Osteoblast (primary cell): Measurements from ENCODE around the gene HTRA3. TPM values are rescaled to one million over a fixed set of nuclear protein-coding genes. Genes with fewer than 3 reads are reported as not detected.

ENCODE experiments used
- DNase-seq: peaks from one replicate; pipeline ENCODE4 v3.0.0; 2011; ENCODE audit warnings: low spot score, mixed read lengths; ENCODE audit not compliant: insufficient read length; ENCODE audit errors: missing footprints
- H2AFZ ChIP-seq: 2 replicates; pipeline ENCODE4 v1.6.0; 2011; ENCODE audit warnings: mild to moderate bottlenecking, low read length
- H3K27ac ChIP-seq: 2 replicates; pipeline ENCODE4 v1.5.1; 2011; ENCODE audit warnings: mild to moderate bottlenecking, low read depth, low read length, moderate library complexity
- H3K27me3 ChIP-seq: 2 replicates; pipeline ENCODE4 v1.6.0; 2012; ENCODE audit warnings: mild to moderate bottlenecking, control low read depth, inconsistent platforms, low read length, moderate library complexity; ENCODE audit not compliant: insufficient read depth
- H3K36me3 ChIP-seq: 2 replicates; pipeline ENCODE4 v1.5.1; 2011; ENCODE audit warnings: mild to moderate bottlenecking, low read length, control low read depth, moderate library complexity; ENCODE audit not compliant: insufficient read depth
- H3K4me1 ChIP-seq: 2 replicates; pipeline ENCODE4 v1.5.1; 2011; ENCODE audit warnings: mild to moderate bottlenecking, low read length, control low read depth, moderate library complexity; ENCODE audit not compliant: insufficient read depth
- H3K4me2 ChIP-seq: 2 replicates; pipeline ENCODE4 v1.6.0; 2011; ENCODE audit warnings: mild to moderate bottlenecking, low read length; ENCODE audit not compliant: insufficient read depth
- H3K4me3 ChIP-seq: fragments of 200-600 bp; sonication (generic); 3 replicates; pipeline ENCODE4 v1.5.1; 2012; ENCODE audit warnings: mild to moderate bottlenecking, low read length, inconsistent platforms; ENCODE audit not compliant: insufficient read depth
- H3K79me2 ChIP-seq: 2 replicates; pipeline ENCODE4 v1.6.0; 2012; ENCODE audit warnings: mild to moderate bottlenecking, low read length, control low read depth, inconsistent platforms; ENCODE audit not compliant: insufficient read depth
- H3K9me3 ChIP-seq: 2 replicates; pipeline ENCODE4 v1.5.1; 2011; ENCODE audit warnings: low read depth, low read length, control low read depth
- H4K20me1 ChIP-seq: 2 replicates; pipeline ENCODE4 v1.6.0; 2012; ENCODE audit warnings: mild to moderate bottlenecking, low read length, control low read depth; ENCODE audit not compliant: insufficient read depth
- CTCF ChIP-seq: IDR thresholded peaks from 2 replicates; pipeline ENCODE4 v1.5.1; 2011; ENCODE audit warnings: mild to moderate bottlenecking, low read depth, low read length, moderate library complexity; ENCODE audit errors: extremely low read depth
- total RNA-seq: library from RNA; depleted of rRNA; stranded (reverse); fragments of >200 nt; gene quantifications from 2 replicates; pipeline ENCODE4 v1.2.3, GENCODE V29; 2012

The HTRA3 gene
- total RNA-seq, 1 donor = 4.0 TPM

GRCh38 chr4:8289956-8290700 lies 20.6 kb downstream of the HTRA3 start:
- Histone ChIP-seq H3K9me3 (no peaks in the 10 kb centered on the region), H3K79me2 (no peaks in the 10 kb centered on the region), H3K27me3 (no peaks in the 10 kb centered on the region), H3K4me3 (no peak overlapping the region), H3K4me2 (no peak overlapping the region), H3K36me3 (no peaks in the 10 kb centered on the region), H3K4me1 (no peaks in the 10 kb centered on the region), H3K27ac (no peak overlapping the region), H4K20me1 (no peaks in the 10 kb centered on the region), H2AFZ (no peak overlapping the region)
- no peak for TF ChIP-seq CTCF
- DNase-seq = peak; percentile 34

- H3K9me3 ChIP-seq = no peaks in the 10 kb centered on the region
- no peaks in the 10 kb centered on the region for H3K79me2 ChIP-seq
- H2AFZ ChIP-seq = no peak overlapping the region
- no peak overlapping the region for H3K27ac ChIP-seq
- H3K36me3 ChIP-seq = no peaks in the 10 kb centered on the region
- H3K27me3 ChIP-seq = no peaks in the 10 kb centered on the region
- H4K20me1 ChIP-seq = no peaks in the 10 kb centered on the region
- no peaks in the 10 kb centered on the region for H3K4me1 ChIP-seq
- H3K4me2 ChIP-seq = no peak overlapping the region
- H3K4me3 ChIP-seq = no peak overlapping the region
- peak; percentile 52 for DNase-seq
- no peak for TF ChIP-seq CTCF
Observed at GRCh38 chr4:8290701-8290970, 21.1 kb downstream of the HTRA3 start.

- Histone ChIP-seq H3K4me1 (no peaks in the 10 kb centered on the region), H4K20me1 (no peaks in the 10 kb centered on the region), H3K27ac (no peak overlapping the region), H3K9me3 (no peaks in the 10 kb centered on the region), H2AFZ (no peak overlapping the region), H3K36me3 (no peaks in the 10 kb centered on the region), H3K27me3 (no peaks in the 10 kb centered on the region), H3K4me3 (no peak overlapping the region), H3K4me2 (no peak overlapping the region), H3K79me2 (no peaks in the 10 kb centered on the region)
- TF ChIP-seq CTCF = no peak
- DNase-seq = peak; percentile 29
Observed at GRCh38 chr4:8291036-8291682, 21.6 kb downstream of the HTRA3 start.

GRCh38 chr4:8291701-8292477 lies 22.3 kb downstream of the HTRA3 start:
- Histone ChIP-seq H3K27ac (no peak overlapping the region), H3K27me3 (no peaks in the 10 kb centered on the region), H3K9me3 (no peaks in the 10 kb centered on the region), H4K20me1 (no peaks in the 10 kb centered on the region), H2AFZ (no peak overlapping the region), H3K4me3 (no peak overlapping the region), H3K4me1 (no peaks in the 10 kb centered on the region), H3K36me3 (no peaks in the 10 kb centered on the region), H3K79me2 (no peaks in the 10 kb centered on the region), H3K4me2 (no peak overlapping the region)
- DNase-seq = peak; percentile 8
- no peak for TF ChIP-seq CTCF
